Trophoblast cell (in vitro differentiated cells and primary cell): ENCODE measurements around the gene TBC1D8.

ENCODE experiments used
- DNase-seq, 2 donors: peaks; one replicate each; pipeline ENCODE4 v3.0.0-alpha.2; 2016
- H2AFZ ChIP-seq: 2 replicates; pipeline ENCODE4 v1.6.1; 2013; ENCODE audit warnings: low read length, moderate library complexity, mild to moderate bottlenecking; ENCODE audit not compliant: insufficient read depth, poor library complexity
- H2AK5ac ChIP-seq: 2 replicates; pipeline ENCODE4 v1.6.1; 2013; ENCODE audit warnings: mild to moderate bottlenecking, low read length
- H2BK120ac ChIP-seq: 2 replicates; pipeline ENCODE4 v1.6.1; 2013; ENCODE audit warnings: low read length, mild to moderate bottlenecking, moderate library complexity; ENCODE audit not compliant: insufficient read depth, poor library complexity
- H2BK12ac ChIP-seq: 2 replicates; pipeline ENCODE4 v1.6.1; 2013; ENCODE audit warnings: mild to moderate bottlenecking, low read length, moderate library complexity
- H2BK5ac ChIP-seq: 2 replicates; pipeline ENCODE4 v1.6.1; 2013; ENCODE audit warnings: low read length, low read depth, moderate library complexity, mild to moderate bottlenecking; ENCODE audit not compliant: poor library complexity
- H3K14ac ChIP-seq: 2 replicates; pipeline ENCODE4 v1.6.1; 2013; ENCODE audit warnings: mild to moderate bottlenecking, low read length
- H3K18ac ChIP-seq: 2 replicates; pipeline ENCODE4 v1.6.1; 2013; ENCODE audit warnings: mild to moderate bottlenecking, low read length
- H3K23ac ChIP-seq: 2 replicates; pipeline ENCODE4 v1.6.1; 2013; ENCODE audit warnings: low read length
- H3K27ac ChIP-seq: 2 replicates; pipeline ENCODE4 v1.5.1; 2013; ENCODE audit warnings: low read depth, mild to moderate bottlenecking, inconsistent platforms, low read length, moderate library complexity
- H3K27me3 ChIP-seq: 2 replicates; pipeline ENCODE4 v1.6.1; 2013; ENCODE audit warnings: inconsistent platforms, mild to moderate bottlenecking, low read length, moderate library complexity; ENCODE audit not compliant: insufficient read depth
- H3K36me3 ChIP-seq, 2 experiments: 1 replicate in 1 of 2; 2 replicates in 1 of 2; pipeline ENCODE4 v1.6.1; 2013; ENCODE audit warnings: low read length in 2 of 2, mild to moderate bottlenecking in 2 of 2, moderate library complexity in 1 of 2; ENCODE audit not compliant: insufficient read depth in 2 of 2, control insufficient read depth in 1 of 2
- H3K4ac ChIP-seq: 2 replicates; pipeline ENCODE4 v1.6.1; 2013; ENCODE audit warnings: low read depth, mild to moderate bottlenecking, low read length, moderate library complexity
- H3K4me1 ChIP-seq, 2 experiments: 1 replicate in 1 of 2; 2 replicates in 1 of 2; pipeline ENCODE4 v1.6.1; 2013; ENCODE audit warnings: low read length in 2 of 2, mild to moderate bottlenecking in 2 of 2, moderate library complexity in 1 of 2; ENCODE audit not compliant: insufficient read depth in 2 of 2, control insufficient read depth in 1 of 2
- H3K4me2 ChIP-seq: 2 replicates; pipeline ENCODE4 v1.6.1; 2013; ENCODE audit warnings: inconsistent platforms, mild to moderate bottlenecking, low read length, moderate library complexity
- H3K4me3 ChIP-seq: 2 replicates; pipeline ENCODE4 v1.5.1; 2013; ENCODE audit warnings: mild to moderate bottlenecking, low read depth, low read length, inconsistent platforms
- H3K79me1 ChIP-seq: one replicate; pipeline ENCODE4 v1.6.1; 2013; ENCODE audit warnings: low read length
- H3K79me2 ChIP-seq: 2 replicates; pipeline ENCODE4 v1.6.1; 2013; ENCODE audit warnings: low read length, mild to moderate bottlenecking; ENCODE audit not compliant: control insufficient read depth, insufficient read depth, poor library complexity
- H3K9ac ChIP-seq: 2 replicates; pipeline ENCODE4 v1.6.1; 2013; ENCODE audit warnings: mild to moderate bottlenecking, low read length
- H3K9me3 ChIP-seq: 2 replicates; pipeline ENCODE4 v1.6.1; 2013; ENCODE audit warnings: low read depth, mild to moderate bottlenecking, control low read depth, inconsistent platforms, low read length; ENCODE audit not compliant: insufficient read depth
- H4K12ac ChIP-seq: 2 replicates; pipeline ENCODE4 v1.6.1; 2013; ENCODE audit warnings: low read depth, mild to moderate bottlenecking, low read length, moderate library complexity
- H4K8ac ChIP-seq: 2 replicates; pipeline ENCODE4 v1.6.1; 2013; ENCODE audit warnings: low read depth, mild to moderate bottlenecking, low read length, moderate library complexity
- H4K91ac ChIP-seq: one replicate; pipeline ENCODE4 v1.6.1; 2013; ENCODE audit warnings: low read depth, mild to moderate bottlenecking, low read length, moderate library complexity
- WGBS: extraction: QIAGEN DNeasy Blood & Tissue Kit; methylation state at CpG from one replicate; pipeline ENCODE4 v1.1.7; 2013; ENCODE audit warnings: missing lambda C conversion rate; ENCODE audit not compliant: insufficient read length, insufficient coverage; ENCODE audit errors: extremely low coverage; 5-methylcytosine and 5-hydroxymethylcytosine counted together

Gene TBC1D8

GRCh38 chr2:101162561-101163330 is 11.6 kb upstream of the TBC1D8 start:
- no CpG with 5 or more reads among the region's 9 CpGs for WGBS
- no peak overlapping the region for H4K12ac ChIP-seq

GRCh38 chr2:101161658-101162057 is 10.5 kb upstream of the TBC1D8 start:
- Histone ChIP-seq H3K9ac (no peak overlapping the region), H3K18ac (no peak overlapping the region), H2AFZ (no peak overlapping the region), H3K79me1 (no peaks in the 10 kb centered on the region), H2BK5ac (no peak overlapping the region), H3K23ac (no peak overlapping the region), H2BK120ac (no peak overlapping the region), H4K12ac (no peak overlapping the region), H3K27ac (no peak overlapping the region), H4K91ac (no peak overlapping the region), H3K4ac (no peak overlapping the region), H3K14ac (no peak overlapping the region), H4K8ac (no peak overlapping the region), H2AK5ac (no peak overlapping the region), H3K4me1 (no peaks in the 10 kb centered on the region), H3K27me3 (no peaks in the 10 kb centered on the region), H3K4me2 (no peak overlapping the region), H3K36me3 (no peaks in the 10 kb centered on the region), H2BK12ac (no peak overlapping the region), H3K79me2 (no peaks in the 10 kb centered on the region), H3K9me3 (no peaks in the 10 kb centered on the region), H3K4me3 (no peak overlapping the region)
- no peak for DNase-seq
- no CpG with 5 or more reads among the region's 3 CpGs for WGBS

More at GRCh38 chr2:101162561-101163330, 11.6 kb upstream of the TBC1D8 start:
- Histone ChIP-seq H4K8ac (no peak overlapping the region), H3K79me1 (no peaks in the 10 kb centered on the region), H3K14ac (no peak overlapping the region), H4K91ac (no peak overlapping the region), H3K23ac (no peak overlapping the region), H3K9me3 (no peaks in the 10 kb centered on the region), H3K36me3 (no peaks in the 10 kb centered on the region), H2BK12ac (no peak overlapping the region), H2BK5ac (no peak overlapping the region), H3K4ac (no peak overlapping the region), H3K9ac (no peak overlapping the region), H2AFZ (no peak overlapping the region), H3K27ac (no peak overlapping the region), H3K79me2 (no peaks in the 10 kb centered on the region), H3K18ac (no peak overlapping the region), H3K27me3 (no peaks in the 10 kb centered on the region), H2AK5ac (no peak overlapping the region), H3K4me1 (no peaks in the 10 kb centered on the region), H3K4me3 (no peak overlapping the region), H2BK120ac (no peak overlapping the region), H3K4me2 (no peak overlapping the region)
- DNase-seq = no peak

- Histone ChIP-seq H3K36me3 (no peaks in the 10 kb centered on the region), H2BK120ac (no peak overlapping the region)
Observed at GRCh38 chr2:101160454-101160853, 9.3 kb upstream of the TBC1D8 start.

GRCh38 chr2:101159526-101159925 is 8.3 kb upstream of the TBC1D8 start:
- H3K4me2 ChIP-seq = no peak overlapping the region
- no peak overlapping the region for H2BK12ac ChIP-seq
- H3K9me3 ChIP-seq = no peaks in the 10 kb centered on the region
- H3K14ac ChIP-seq = no peak overlapping the region
- H3K18ac ChIP-seq = no peak overlapping the region
- no peak overlapping the region for H2AK5ac ChIP-seq
- WGBS = no CpG with 5 or more reads among the region's 2 CpGs
- H4K8ac ChIP-seq = no peak overlapping the region
- no peak overlapping the region for H3K27ac ChIP-seq
- no peak overlapping the region for H3K9ac ChIP-seq
- H3K79me2 ChIP-seq = no peaks in the 10 kb centered on the region
- no peak overlapping the region for H3K4ac ChIP-seq
- no peak overlapping the region for H3K4me3 ChIP-seq
- H2BK5ac ChIP-seq = no peak overlapping the region
- H3K36me3 ChIP-seq = no peaks in the 10 kb centered on the region
- H3K27me3 ChIP-seq = no peaks in the 10 kb centered on the region
- no peak overlapping the region for H4K91ac ChIP-seq
- H3K23ac ChIP-seq = no peak overlapping the region
- H4K12ac ChIP-seq = no peak overlapping the region
- H2BK120ac ChIP-seq = no peak overlapping the region
- H2AFZ ChIP-seq = no peak overlapping the region
- H3K79me1 ChIP-seq = no peaks in the 10 kb centered on the region
- no peak for DNase-seq
- H3K4me1 ChIP-seq = no peaks in the 10 kb centered on the region

More at GRCh38 chr2:101160454-101160853, 9.3 kb upstream of the TBC1D8 start:
- H3K9me3 ChIP-seq = no peaks in the 10 kb centered on the region
- no peak overlapping the region for H3K4me3 ChIP-seq
- H4K12ac ChIP-seq = no peak overlapping the region
- DNase-seq = no peak
- no peak overlapping the region for H3K9ac ChIP-seq
- H2BK5ac ChIP-seq = no peak overlapping the region
- no peak overlapping the region for H4K8ac ChIP-seq
- no peak overlapping the region for H3K18ac ChIP-seq
- H3K4ac ChIP-seq = no peak overlapping the region
- no peak overlapping the region for H3K27ac ChIP-seq
- no peak overlapping the region for H3K4me2 ChIP-seq
- H4K91ac ChIP-seq = no peak overlapping the region
- WGBS = no CpG with 5 or more reads among the region's 3 CpGs
- no peaks in the 10 kb centered on the region for H3K4me1 ChIP-seq
- H2AK5ac ChIP-seq = no peak overlapping the region
- no peaks in the 10 kb centered on the region for H3K79me2 ChIP-seq
- no peak overlapping the region for H2BK12ac ChIP-seq
- no peaks in the 10 kb centered on the region for H3K79me1 ChIP-seq
- no peak overlapping the region for H3K23ac ChIP-seq
- H2AFZ ChIP-seq = no peak overlapping the region
- H3K14ac ChIP-seq = no peak overlapping the region
- H3K27me3 ChIP-seq = no peaks in the 10 kb centered on the region
